Ectodermal cell (in vitro differentiated cells): ENCODE data around the gene AIF1.

Experiments used
- H3K27ac ChIP-seq: 2 replicates; pipeline ENCODE4 v1.7.0; 2013; ENCODE audit warnings: mild to moderate bottlenecking, low read depth, low read length; ENCODE audit not compliant: insufficient read depth, poor library complexity, severe bottlenecking
- H3K27me3 ChIP-seq: 2 replicates; pipeline ENCODE4 v1.7.0; 2013; ENCODE audit warnings: mild to moderate bottlenecking, low read length; ENCODE audit not compliant: insufficient read depth, control insufficient read depth, poor library complexity, severe bottlenecking
- H3K36me3 ChIP-seq: one replicate; pipeline ENCODE4 v1.7.0; 2013; ENCODE audit warnings: low read length; ENCODE audit not compliant: control insufficient read depth, insufficient read depth
- H3K4me1 ChIP-seq: one replicate; pipeline ENCODE4 v1.7.0; 2013; ENCODE audit warnings: low read length; ENCODE audit not compliant: control insufficient read depth, insufficient read depth
- H3K4me3 ChIP-seq: 2 replicates; pipeline ENCODE4 v1.7.0; 2013; ENCODE audit warnings: low read depth, low read length, control low read depth; ENCODE audit not compliant: insufficient read depth
- H3K9me3 ChIP-seq: 2 replicates; pipeline ENCODE4 v1.7.0; 2013; ENCODE audit warnings: mild to moderate bottlenecking, low read length, moderate library complexity; ENCODE audit not compliant: control insufficient read depth
- WGBS, 2 experiments: methylation state at CpG; one replicate each; pipeline ENCODE4 v1.1.7; 2013; ENCODE audit warnings: missing lambda C conversion rate in 2 of 2; 5-methylcytosine and 5-hydroxymethylcytosine counted together

AIF1 gene

GRCh38 chr6:31575952-31576685 lies 38.9 kb upstream of the AIF1 start:
- Histone ChIP-seq H3K4me3 (no peak overlapping the region), H3K4me1 (peaks cover 6% of the 10 kb centered on the region), H3K36me3 (no peaks in the 10 kb centered on the region), H3K9me3 (no peaks in the 10 kb centered on the region), H3K27me3 (peaks cover 7% of the 10 kb centered on the region), H3K27ac (no peak overlapping the region)
- 88 to 89% methylated on average over 8 of the region's 8 CpGs for WGBS, 2 experiments

GRCh38 chr6:31576897-31577578 lies 38.0 kb upstream of the AIF1 start:
- WGBS, 2 experiments, result 95% methylated on average over 19 of the region's 19 CpGs
- H3K4me1 ChIP-seq, result peaks cover 6% of the 10 kb centered on the region

GRCh38 chr6:31577579-31577966 lies 37.5 kb upstream of the AIF1 start:
- WGBS, 2 experiments, result 92 to 97% methylated on average over 3 of the region's 3 CpGs
- H3K4me1 ChIP-seq, result peaks cover 6% of the 10 kb centered on the region
- no peak overlapping the region for H3K27ac ChIP-seq
- H3K4me3 ChIP-seq, result no peak overlapping the region
- H3K36me3 ChIP-seq, result no peaks in the 10 kb centered on the region
- H3K9me3 ChIP-seq, result no peaks in the 10 kb centered on the region
- peaks cover 21% of the 10 kb centered on the region for H3K27me3 ChIP-seq

More at GRCh38 chr6:31576897-31577578, 38.0 kb upstream of the AIF1 start:
- Histone ChIP-seq H3K9me3 (no peaks in the 10 kb centered on the region), H3K27me3 (peaks cover 16% of the 10 kb centered on the region), H3K27ac (no peak overlapping the region), H3K4me3 (no peak overlapping the region), H3K36me3 (no peaks in the 10 kb centered on the region)

DNA sequence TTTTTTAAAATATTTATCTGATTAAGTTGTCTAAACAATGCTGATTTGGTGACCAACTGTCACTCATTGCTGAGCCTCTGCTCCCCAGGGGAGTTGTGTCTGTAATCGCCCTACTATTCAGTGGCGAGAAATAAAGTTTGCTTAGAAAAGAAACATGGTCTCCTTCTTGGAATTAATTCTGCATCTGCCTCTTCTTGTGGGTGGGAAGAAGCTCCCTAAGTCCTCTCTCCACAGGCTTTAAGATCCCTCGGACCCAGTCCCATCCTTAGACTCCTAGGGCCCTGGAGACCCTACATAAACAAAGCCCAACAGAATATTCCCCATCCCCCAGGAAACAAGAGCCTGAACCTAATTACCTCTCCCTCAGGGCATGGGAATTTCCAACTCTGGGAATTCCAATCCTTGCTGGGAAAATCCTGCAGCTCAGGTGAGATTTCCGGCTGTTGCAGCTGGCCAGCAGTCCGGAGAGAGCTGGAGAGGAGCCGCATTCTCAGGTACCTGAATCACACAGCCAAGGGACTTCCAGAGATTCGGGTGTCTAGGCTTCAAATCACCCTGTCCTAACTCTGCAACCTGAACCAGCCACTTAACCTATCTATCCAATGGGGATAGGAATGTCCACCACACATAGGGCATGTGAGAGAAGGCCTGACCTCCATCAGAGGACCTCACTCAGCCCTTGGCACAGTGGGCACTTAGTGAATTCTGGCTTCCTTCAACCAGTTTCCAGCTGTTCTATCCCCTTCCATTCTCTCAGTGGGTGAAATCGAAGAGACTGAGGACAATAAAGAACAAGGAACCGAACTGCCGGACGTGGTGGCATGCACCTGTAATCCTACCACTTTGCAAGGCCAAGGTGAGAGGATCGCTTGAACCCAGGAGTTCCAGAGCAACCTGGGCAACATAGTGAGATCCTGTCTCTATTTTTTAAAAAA lies 36.6 kb upstream of the AIF1 start:
- Histone ChIP-seq H3K9me3 (no peaks in the 10 kb centered on the region), H3K36me3 (no peaks in the 10 kb centered on the region), H3K4me3 (no peak overlapping the region), H3K4me1 (peaks cover 6% of the 10 kb centered on the region), H3K27me3 (peaks cover 21% of the 10 kb centered on the region), H3K27ac (no peak overlapping the region)
- 86 to 89% methylated on average over 12 of the region's 12 CpGs for WGBS, 2 experiments

- no peak overlapping the region for H3K27ac ChIP-seq
- no peaks in the 10 kb centered on the region for H3K36me3 ChIP-seq
- H3K27me3 ChIP-seq, result peaks cover 21% of the 10 kb centered on the region
- WGBS, 2 experiments, result 92 to 94% methylated on average over 3 of the region's 3 CpGs
- H3K9me3 ChIP-seq, result no peaks in the 10 kb centered on the region
- peaks cover 6% of the 10 kb centered on the region for H3K4me1 ChIP-seq
- H3K4me3 ChIP-seq, result no peak overlapping the region
These were observed 35.9 kb upstream of the AIF1 start for GRCh38 chr6:31579119-31579505.

GRCh38 chr6:31579546-31580437 lies 35.2 kb upstream of the AIF1 start:
- Histone ChIP-seq H3K4me1 (peaks cover 6% of the 10 kb centered on the region), H3K4me3 (no peak overlapping the region), H3K27me3 (peaks cover 21% of the 10 kb centered on the region), H3K9me3 (no peaks in the 10 kb centered on the region), H3K36me3 (no peaks in the 10 kb centered on the region), H3K27ac (no peak overlapping the region)
- WGBS, 2 experiments, result 88 to 92% methylated on average over 7 to 8 of the region's 8 CpGs

DNA sequence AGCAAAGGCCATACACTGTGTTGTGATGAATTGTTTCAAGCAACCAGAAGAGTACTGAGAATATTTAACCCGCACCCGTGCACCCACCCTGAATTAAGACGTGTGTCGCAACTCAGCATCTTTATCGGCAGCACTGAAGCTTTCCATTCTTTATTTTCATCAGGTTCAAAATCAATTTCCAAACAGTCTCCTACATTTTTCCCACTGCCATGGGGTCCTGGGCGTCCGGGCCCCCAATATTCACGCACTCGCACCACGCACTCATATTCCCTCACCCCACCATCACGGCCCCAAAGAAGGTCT lies 34.6 kb upstream of the AIF1 start:
- peaks cover 21% of the 10 kb centered on the region for H3K27me3 ChIP-seq
- 68 to 70% methylated on average over 11 of the region's 11 CpGs for WGBS, 2 experiments

GRCh38 chr6:31580807-31581433 lies 34.1 kb upstream of the AIF1 start:
- no peaks in the 10 kb centered on the region for H3K36me3 ChIP-seq
- H3K9me3 ChIP-seq, result no peaks in the 10 kb centered on the region
- peaks cover 6% of the 10 kb centered on the region for H3K4me1 ChIP-seq
- WGBS, 2 experiments, result 1 to 2% methylated on average over 62 of the region's 62 CpGs
- peaks cover 21% of the 10 kb centered on the region for H3K27me3 ChIP-seq
- H3K4me3 ChIP-seq, result peak overlapping the region; percentile 71
- no peak overlapping the region for H3K27ac ChIP-seq

More for the DNA sequence above, 34.6 kb upstream of the AIF1 start:
- H3K4me3 ChIP-seq, result peak overlapping the region; percentile 71
- H3K36me3 ChIP-seq, result no peaks in the 10 kb centered on the region
- H3K27ac ChIP-seq, result no peak overlapping the region
- no peaks in the 10 kb centered on the region for H3K9me3 ChIP-seq
- peaks cover 6% of the 10 kb centered on the region for H3K4me1 ChIP-seq

DNA sequence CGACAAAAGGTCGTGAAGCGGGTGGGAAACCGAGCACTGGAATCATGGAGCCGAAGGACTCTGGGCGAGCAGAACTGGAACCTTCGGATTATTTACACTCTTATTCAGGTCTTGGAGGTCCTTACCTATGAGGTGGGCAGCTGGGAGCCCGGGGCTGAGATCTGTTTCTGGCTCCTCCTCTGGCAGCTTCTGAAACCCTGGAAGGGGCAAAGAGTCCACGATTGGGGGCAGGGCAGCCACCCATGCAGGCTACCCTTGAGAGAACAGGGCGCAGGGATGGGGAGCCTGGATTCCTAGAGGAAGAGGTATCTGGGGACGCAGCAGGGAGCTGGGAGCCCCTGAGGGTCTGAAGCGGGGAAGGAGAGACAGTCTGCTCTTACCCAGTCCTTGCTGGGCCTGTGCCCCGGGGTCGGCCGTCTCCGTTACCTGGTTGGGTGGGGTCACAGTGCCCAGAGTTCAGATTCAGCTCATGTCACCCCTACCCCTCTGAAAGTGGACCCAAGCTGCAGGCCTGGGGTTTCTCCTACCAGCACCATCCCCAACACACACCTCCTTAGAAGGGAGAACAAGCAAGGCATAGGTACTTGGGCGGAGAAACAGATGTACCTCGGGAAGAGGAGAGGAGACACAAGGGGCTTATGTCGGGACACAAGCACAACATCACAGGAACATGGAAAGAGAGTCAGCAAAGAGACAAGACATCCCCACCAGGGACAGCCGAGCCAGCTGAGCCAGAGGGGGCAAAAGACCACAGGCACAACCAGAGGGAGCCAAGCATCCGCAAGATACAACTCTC lies 33.4 kb upstream of the AIF1 start:
- Histone ChIP-seq H3K27me3 (peaks cover 21% of the 10 kb centered on the region), H3K9me3 (no peaks in the 10 kb centered on the region), H3K4me3 (peak overlapping the region; percentile 71), H3K4me1 (peaks cover 6% of the 10 kb centered on the region), H3K27ac (no peak overlapping the region), H3K36me3 (no peaks in the 10 kb centered on the region)
- 32 to 33% methylated on average over 21 of the region's 21 CpGs for WGBS, 2 experiments
